K562 (cell line): ENCODE measurements around the gene ZNF30. TPM values are rescaled to one million over a fixed set of nuclear protein-coding genes. Genes with fewer than 3 reads are reported as not detected.

Experiments
- ARID3A ChIP-seq: IDR thresholded peaks from 2 replicates; pipeline ENCODE4 v1.6.1; 2012; ENCODE audit warnings: low read depth, low read length, improper control_type of control experiment, borderline replicate concordance
- CHD1 ChIP-seq: fragments of 200-600 bp; sonication (generic); IDR thresholded peaks from one replicate; pipeline ENCODE4 v1.6.1; 2012; ENCODE audit warnings: mild to moderate bottlenecking, moderate library complexity, low read length, inconsistent platforms
- E2F8 ChIP-seq: fragments of 450-650 bp; IDR thresholded peaks from 2 replicates; pipeline ENCODE4 v1.7.1; 2018; ENCODE audit warnings: mild to moderate bottlenecking, low read depth; ENCODE audit not compliant: partially characterized antibody
- ESRRB ChIP-seq: fragments of 250-450 bp; sonication (Bioruptor Pico); IDR thresholded peaks from 2 replicates; pipeline ENCODE4 v1.5.0; 2020; ENCODE audit warnings: mild to moderate bottlenecking, moderate library complexity, borderline replicate concordance
- HDAC2 ChIP-seq: fragments of 450-650 bp; IDR thresholded peaks from 2 replicates; pipeline ENCODE4 v1.6.1; 2016; ENCODE audit warnings: mild to moderate bottlenecking
- HMGXB4 ChIP-seq: sonication (generic); formaldehyde crosslinking; IDR thresholded peaks from 2 replicates; pipeline ENCODE4 v1.8.1; 2023; ENCODE audit warnings: mild to moderate bottlenecking, missing genetic modification reagents
- MAFK ChIP-seq: IDR thresholded peaks from 2 replicates; pipeline ENCODE4 v1.6.1; 2011; ENCODE audit warnings: low read length, improper control_type of control experiment
- MXD1 ChIP-seq: fragments of 250-450 bp; sonication (Bioruptor Pico); IDR thresholded peaks from 2 replicates; pipeline ENCODE4 v1.8.0; 2021; ENCODE audit warnings: borderline replicate concordance, mild to moderate bottlenecking, moderate library complexity; ENCODE audit not compliant: poor library complexity, severe bottlenecking
- NR2C2 ChIP-seq, 2 experiments: fragments of 200-800 bp in 1 of 2; sonication (Bioruptor generic) in 1 of 2; sonication (generic) in 1 of 2; formaldehyde crosslinking in 1 of 2; IDR thresholded peaks; 2 replicates each; pipeline versions ENCODE4 v1.6.1 to v1.8.0; 2016 to 2022; ENCODE audit warnings: mild to moderate bottlenecking in 1 of 2, missing compliant biosample characterization in 1 of 2, missing genetic modification characterization in 1 of 2, missing genetic modification reagents in 1 of 2
- THAP12 ChIP-seq: fragments of 250-450 bp; sonication (Bioruptor Pico); IDR thresholded peaks from 2 replicates; pipeline ENCODE4 v1.9.0; 2021; ENCODE audit warnings: mild to moderate bottlenecking, inconsistent platforms
- UBTF ChIP-seq, 2 experiments: IDR thresholded peaks; 2 replicates each; pipeline ENCODE4 v1.6.1; 2012; ENCODE audit warnings: improper control_type of control experiment in 2 of 2, low read depth in 2 of 2, low read length in 2 of 2, borderline replicate concordance in 1 of 2
- ZNF197 ChIP-seq: fragments of 200-800 bp; sonication (Bioruptor generic); IDR thresholded peaks from 2 replicates; pipeline ENCODE4 v1.6.1; 2016; ENCODE audit warnings: low read depth, missing genetic modification characterization, missing compliant biosample characterization
- ZNF551 ChIP-seq: fragments of 250-450 bp; sonication (Bioruptor Pico); IDR thresholded peaks from 2 replicates; pipeline ENCODE4 v1.5.0; 2021; ENCODE audit warnings: mild to moderate bottlenecking, moderate library complexity
- polyA plus RNA-seq, 8 experiments: library from polyadenylated mRNA; depleted of rRNA in 4 of 8; stranded (reverse) in 5 of 8; unstranded in 3 of 8; fragments of >200 nt; fragmentation: Nextera tagmentation in 2 of 8; fragmentation: Illumina TruSeq in 1 of 8; extraction: Ambion mirVana in 2 of 8; extraction: Trizol in 1 of 8; gene quantifications; 2 replicates each; pipeline versions ENCODE4 v1.2.1 to v1.2.3, GENCODE V29; 2011 to 2014; ENCODE audit warnings: inconsistent platforms in 1 of 8, missing spikeins in 1 of 8
- total RNA-seq, 7 experiments: library from RNA; depleted of rRNA in 6 of 7; stranded (reverse); fragments of >200 nt in 6 of 7; fragmentation: Illumina TruSeq in 2 of 7; extraction: Trizol in 2 of 7; gene quantifications; 2 replicates each; pipeline versions ENCODE4 v1.2.1 to v1.2.3, GENCODE V29; 2011 to 2021; ENCODE audit warnings: low replicate concordance in 1 of 7

The ZNF30 gene
- total and polyA plus RNA-seq, 9 of the 15 experiments (the other 6 are each of a cell fraction or from before 2014, with no cell fraction given), result 7.3 to 13.4 (median 10.6) TPM

GRCh38 chr19:34963573-34964406 is 37.1 kb downstream of the ZNF30 start, which contains the start of gene ZNF792 (continued):
- TF ChIP-seq E2F8 (no peak), MXD1 (CRISPR knock-in tag) (no peak), NR2C2 (CRISPR knock-in tag; IDR thresholded peaks at IDR 0.05) (no peak), NR2C2 (tag; IDR thresholded peaks at IDR 0.05) (peak; percentile 52), ARID3A (no peak), ESRRB (CRISPR knock-in tag) (no peak), ZNF197 (CRISPR knock-in tag) (no peak), HDAC2 (no peak), CHD1 (peak; percentile 64), HMGXB4 (CRISPR knock-in tag) (no peak), UBTF (IDR thresholded peaks at IDR 0.05; ENCODE audit: borderline replicate concordance in 1 of 2, low read depth in 2 of 2, low read length in 2 of 2) (no peak), ZNF551 (CRISPR knock-in tag) (no peak), MAFK (no peak), THAP12 (CRISPR knock-in tag) (no peak)
